Mucosa of rectum (tissue), 2 donors: ENCODE data around the gene HIF3A.
"Not testable (repeated sequence)": the region's sequence is repeated elsewhere in the genome, so short reads cannot be mapped to it uniquely, and the experiment has no call there.

Experiments used
- H3K27ac ChIP-seq, 2 donors: one replicate each; pipeline ENCODE4 v1.7.0; 2013; ENCODE audit warnings: inconsistent platforms in 2 of 2, low read depth in 2 of 2, low read length in 2 of 2
- H3K27me3 ChIP-seq, 2 donors: one replicate each; pipeline ENCODE4 v1.7.0; 2013; ENCODE audit warnings: low read length in 2 of 2; ENCODE audit not compliant: control insufficient read depth in 2 of 2, insufficient read depth in 2 of 2
- H3K36me3 ChIP-seq, 2 donors: one replicate each; pipeline ENCODE4 v1.7.0; 2013; ENCODE audit warnings: low read length in 2 of 2; ENCODE audit not compliant: control insufficient read depth in 2 of 2, insufficient read depth in 2 of 2
- H3K4me1 ChIP-seq, 2 donors: one replicate each; pipeline ENCODE4 v1.7.0; 2013; ENCODE audit warnings: low read length in 2 of 2, mild to moderate bottlenecking in 1 of 2; ENCODE audit not compliant: control insufficient read depth in 2 of 2, insufficient read depth in 2 of 2
- H3K4me3 ChIP-seq, 2 donors: one replicate each; pipeline ENCODE4 v1.7.0; 2013; ENCODE audit warnings: low read length in 2 of 2
- H3K9ac ChIP-seq, 2 donors: one replicate each; pipeline ENCODE4 v1.7.0; 2013; ENCODE audit warnings: low read length in 2 of 2, low read depth in 1 of 2, mild to moderate bottlenecking in 1 of 2
- H3K9me3 ChIP-seq, 2 donors: one replicate each; pipeline ENCODE4 v1.7.0; 2013; ENCODE audit warnings: low read length in 2 of 2; ENCODE audit not compliant: control insufficient read depth in 2 of 2
- donor health status: healthy.
- donor health status: Normal muscosa, but diverticular disease.

Gene HIF3A

DNA sequence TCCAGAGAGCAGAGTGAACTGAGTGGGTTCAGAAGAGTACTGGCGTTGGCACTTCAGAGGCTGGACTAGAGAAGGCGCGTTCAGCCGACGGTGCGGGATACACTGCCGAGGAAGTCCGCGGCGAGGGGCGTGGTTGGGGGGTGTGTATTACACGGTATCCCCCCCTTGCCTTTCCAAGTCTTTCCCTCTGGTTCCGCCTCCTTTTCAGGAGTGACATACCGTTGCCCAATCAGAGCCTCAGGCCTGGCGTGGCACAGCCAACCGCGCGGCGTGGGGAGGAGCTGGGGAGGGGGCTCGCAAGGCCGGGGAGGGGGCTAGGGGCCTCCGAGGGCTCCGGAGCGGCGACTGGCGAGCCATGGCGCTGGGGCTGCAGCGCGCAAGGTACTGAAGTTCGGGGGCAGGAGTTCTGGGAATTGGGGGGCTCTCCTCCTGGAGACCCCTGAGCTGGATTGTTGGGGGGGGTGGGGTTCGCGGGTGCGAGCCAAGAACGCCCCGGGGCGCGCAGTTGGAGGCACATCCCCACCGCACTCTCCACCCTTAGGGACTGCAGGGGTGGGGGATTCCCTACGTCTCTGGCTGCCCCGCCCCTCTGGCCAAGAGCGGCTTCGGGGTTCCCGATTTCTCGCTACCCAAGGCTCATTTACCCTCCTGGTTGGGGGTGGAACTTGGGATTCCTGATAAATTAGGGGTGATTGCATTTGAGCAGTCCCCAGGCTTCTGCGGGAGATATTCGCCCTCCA is at the start of gene HIF3A:
Gene HIF3A, plus strand, starts transcription at position 321 of the 740 bp plus-strand sequence. Its CDS starts 35 bp downstream, at position 356.
- Histone ChIP-seq H3K9ac (peak within 1 kb of the TSS; percentile 32 to 77), H3K27ac (peak within 1 kb of the TSS; percentile 34 to 52), H3K9me3 (no peaks in the 10 kb centered on the region), H3K4me3 (peak within 1 kb of the TSS; percentile 23 to 44), H3K4me1 (peaks cover 31 to 49% of the 10 kb centered on the region in 2 donors), H3K27me3 (peaks cover 0 to 2% of the 10 kb centered on the region in 2 donors), H3K36me3 (no peaks in the 10 kb centered on the region)

- Histone ChIP-seq H3K27ac (no peak overlapping the region), H3K4me3 (no peak overlapping the region), H3K9me3 (no peaks in the 10 kb centered on the region), H3K27me3 (peaks cover 9 to 16% of the 10 kb centered on the region in 2 donors), H3K36me3 (no peaks in the 10 kb centered on the region), H3K4me1 (no peaks in the 10 kb centered on the region), H3K9ac (no peak overlapping the region)
Measured at GRCh38 chr19:46250076-46250735, 46.6 kb upstream of the HIF3A start.

DNA sequence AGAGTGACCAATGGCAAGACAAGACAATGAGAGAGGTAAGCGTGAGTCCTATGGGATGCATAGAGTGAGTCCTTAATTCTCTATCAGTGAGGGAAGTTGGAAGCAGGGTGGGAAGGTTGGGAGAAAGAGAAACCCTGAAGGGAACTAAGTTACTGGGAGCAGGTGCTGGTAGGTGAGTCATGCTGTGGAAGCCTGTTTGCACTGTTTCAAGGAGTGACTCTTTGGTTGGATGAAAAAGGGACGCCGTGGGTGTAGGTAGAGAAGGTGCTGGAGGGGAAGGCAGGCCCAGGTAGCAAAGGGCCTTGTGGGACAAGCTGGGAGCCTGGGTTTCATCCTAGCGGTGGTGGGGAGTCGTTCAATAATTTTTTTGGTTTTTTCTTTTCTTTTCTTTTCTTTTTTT is 45.4 kb upstream of the HIF3A start:
- Histone ChIP-seq H3K9ac (no peak overlapping the region), H3K4me1 (no peaks in the 10 kb centered on the region), H3K4me3 (no peak overlapping the region), H3K27ac (no peak overlapping the region), H3K27me3 (peaks cover 8 to 9% of the 10 kb centered on the region in 2 donors), H3K9me3 (no peaks in the 10 kb centered on the region), H3K36me3 (no peaks in the 10 kb centered on the region)

DNA sequence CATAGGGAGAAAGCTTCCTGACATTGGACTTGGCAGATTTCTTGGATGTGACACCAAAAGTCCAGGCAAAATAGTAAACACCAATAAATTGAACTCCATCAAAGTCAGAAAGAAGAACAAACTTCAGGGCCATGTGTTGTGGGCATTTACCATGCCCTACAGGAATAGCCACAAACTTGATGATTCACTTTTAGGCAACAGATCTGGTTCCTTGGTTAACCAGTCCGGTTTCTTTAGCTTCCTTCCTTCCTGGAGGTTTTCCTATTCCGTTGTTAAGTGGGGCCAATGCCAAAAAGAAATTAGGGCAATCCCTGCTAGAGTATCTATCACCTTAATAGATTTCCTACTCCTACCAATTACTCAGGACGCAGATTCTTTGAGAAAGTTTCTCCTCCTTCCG is 42.1 kb upstream of the HIF3A start:
- H3K27me3 ChIP-seq = peaks cover 4% of the 10 kb centered on the region in 2 donors
- no peaks in the 10 kb centered on the region for H3K9me3 ChIP-seq
- no peak overlapping the region for H3K27ac ChIP-seq

DNA sequence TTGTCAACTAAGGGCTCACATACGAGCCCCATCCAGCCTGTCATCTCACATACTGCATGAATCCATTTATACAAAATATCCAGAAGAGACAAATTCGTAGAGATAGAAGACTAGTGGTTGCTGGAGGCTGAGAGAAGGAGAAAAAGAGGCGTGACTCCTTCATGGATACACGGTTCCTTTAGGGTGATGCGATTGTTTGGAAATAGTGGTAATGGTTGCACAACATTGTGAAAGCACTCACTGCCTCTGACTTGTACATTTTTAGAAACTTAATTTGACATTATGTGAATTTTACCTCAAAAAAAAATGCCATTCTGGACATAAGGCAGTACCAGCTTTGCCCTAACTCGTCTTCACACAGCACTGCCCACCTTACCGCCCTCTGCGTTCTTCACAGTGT is 40.0 kb upstream of the HIF3A start:
- Histone ChIP-seq H3K4me1 (no peaks in the 10 kb centered on the region), H3K9me3 (no peaks in the 10 kb centered on the region), H3K9ac (no peak overlapping the region), H3K36me3 (no peaks in the 10 kb centered on the region), H3K27me3 (peaks cover 7% of the 10 kb centered on the region in 2 donors), H3K27ac (no peak overlapping the region), H3K4me3 (no peak overlapping the region)

More for the DNA sequence above, 42.1 kb upstream of the HIF3A start:
- H3K4me1 ChIP-seq = no peaks in the 10 kb centered on the region
- no peak overlapping the region for H3K9ac ChIP-seq
- H3K4me3 ChIP-seq = no peak overlapping the region
- no peaks in the 10 kb centered on the region for H3K36me3 ChIP-seq

- H3K27ac ChIP-seq, H3K36me3 ChIP-seq, H3K27me3 ChIP-seq, H3K9me3 ChIP-seq, H3K9ac ChIP-seq, H3K4me1 ChIP-seq, H3K4me3 ChIP-seq: not testable (repeated sequence)
Measured at GRCh38 chr19:46261501-46261900, 35.3 kb upstream of the HIF3A start.

GRCh38 chr19:46262684-46263296 is 34.1 kb upstream of the HIF3A start:
- not testable (repeated sequence) for H3K9me3 ChIP-seq, H3K27ac ChIP-seq, H3K4me3 ChIP-seq, H3K36me3 ChIP-seq, H3K4me1 ChIP-seq, H3K27me3 ChIP-seq, H3K9ac ChIP-seq

DNA sequence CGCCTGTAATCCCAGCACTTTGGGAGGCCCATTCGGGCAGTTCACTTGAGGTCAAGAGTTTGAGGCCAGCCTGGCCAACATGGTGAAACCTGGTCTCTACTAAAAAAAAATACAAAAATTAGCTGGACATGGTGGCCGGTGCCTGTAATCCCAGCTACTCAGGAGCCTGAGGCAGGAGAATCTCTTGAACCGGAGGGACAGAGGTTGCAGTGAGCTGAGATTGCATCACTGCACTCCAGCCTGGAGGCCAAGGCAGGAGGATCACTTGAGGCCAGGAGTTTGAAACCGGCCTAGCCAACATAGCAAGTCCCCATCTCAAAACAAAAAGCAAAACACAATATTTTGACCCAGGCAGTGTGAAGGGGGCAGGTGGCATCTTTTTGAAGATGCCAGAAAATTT is 32.0 kb upstream of the HIF3A start:
- not testable (repeated sequence) for H3K36me3 ChIP-seq, H3K27ac ChIP-seq, H3K9ac ChIP-seq, H3K27me3 ChIP-seq, H3K4me3 ChIP-seq, H3K4me1 ChIP-seq, H3K9me3 ChIP-seq

- Histone ChIP-seq H3K9ac (no peak overlapping the region), H3K27ac (no peak overlapping the region), H3K27me3 (peaks cover 2 to 7% of the 10 kb centered on the region in 2 donors), H3K9me3 (no peaks in the 10 kb centered on the region), H3K36me3 (no peaks in the 10 kb centered on the region), H3K4me3 (no peak overlapping the region), H3K4me1 (no peaks in the 10 kb centered on the region)
Measured at GRCh38 chr19:46265217-46265828, 31.5 kb upstream of the HIF3A start.

DNA sequence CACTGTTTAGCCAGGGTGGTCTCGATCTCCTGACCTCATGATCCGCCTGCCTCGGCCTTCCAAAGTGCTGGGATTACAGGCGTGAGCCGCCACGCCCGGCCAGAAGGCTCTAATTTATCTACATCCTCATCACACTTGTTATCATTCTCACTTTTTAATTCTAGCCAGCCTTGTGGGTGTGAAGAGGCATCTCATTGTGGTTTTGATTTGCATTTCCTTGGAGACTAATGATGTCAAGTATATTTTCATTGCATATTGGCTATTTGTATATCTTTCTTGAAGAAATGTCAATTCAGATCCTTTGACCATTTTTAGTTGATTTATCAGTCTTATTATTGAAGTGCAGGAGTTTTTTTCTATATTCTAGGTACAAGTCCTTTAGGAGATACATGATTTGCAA is 27.7 kb upstream of the HIF3A start:
- no peak overlapping the region for H3K4me3 ChIP-seq
- H3K4me1 ChIP-seq = no peaks in the 10 kb centered on the region
- no peaks in the 10 kb centered on the region for H3K36me3 ChIP-seq
- H3K9me3 ChIP-seq = no peaks in the 10 kb centered on the region
- no peak overlapping the region for H3K27ac ChIP-seq
- no peak overlapping the region for H3K9ac ChIP-seq
- peaks cover 3 to 4% of the 10 kb centered on the region in 2 donors for H3K27me3 ChIP-seq
